Prostate gland (tissue), 2 donors: ENCODE results near the gene KCNT1. TPM values are rescaled to one million over a fixed set of nuclear protein-coding genes. Genes with fewer than 3 reads are reported as not detected.

ENCODE experiments used
- DNase-seq: peaks from one replicate; pipeline ENCODE4 v3.0.0-alpha.2; 2019; ENCODE audit warnings: low spot score
- H3K27ac ChIP-seq, 2 donors: fragments of 200-600 bp; sonication (generic); 2 replicates each; pipeline ENCODE4 v1.5.1; 2017 to 2019
- H3K27me3 ChIP-seq: fragments of 200-600 bp; sonication (generic); replicated peaks from 2 replicates; pipeline ENCODE4 v1.5.1; 2019; ENCODE audit not compliant: insufficient read depth
- H3K36me3 ChIP-seq, 2 donors: fragments of 200-600 bp; sonication (generic); 1 replicate in 1 of 2; 2 replicates in 1 of 2; pipeline versions ENCODE4 v1.5.1 to v1.8.1; 2017 to 2019
- H3K4me1 ChIP-seq: fragments of 200-600 bp; sonication (generic); replicated peaks from 2 replicates; pipeline ENCODE4 v1.5.1; 2019
- H3K4me3 ChIP-seq, 2 donors: fragments of 200-600 bp; sonication (generic); 2 replicates each; pipeline ENCODE4 v1.5.1; 2017 to 2019
- H3K9me3 ChIP-seq: fragments of 200-600 bp; sonication (generic); 2 replicates; pipeline ENCODE4 v1.5.1; 2017
- POLR2A ChIP-seq: fragments of 450-650 bp; IDR thresholded peaks from one replicate; pipeline ENCODE4 v1.6.1; 2016; ENCODE audit warnings: antibody characterized with exemption, mild to moderate bottlenecking
- POLR2AphosphoS5 ChIP-seq: sonication (generic); formaldehyde crosslinking; IDR thresholded peaks from one replicate; pipeline ENCODE4 v1.6.1; 2017; ENCODE audit warnings: antibody characterized with exemption
- WGBS: methylation state at CpG from one replicate; pipeline ENCODE4 v1.1.5; 2018; 5-methylcytosine and 5-hydroxymethylcytosine counted together
- intact Hi-C: fragments of 100-400 bp; cut with DNase I; formaldehyde crosslinking; loops from one replicate; pipeline ENCODE4 v1.14.2; 2022
- total RNA-seq, 2 donors: library from RNA; depleted of rRNA; stranded (reverse); fragments of >200 nt; gene quantifications; one replicate each; pipeline ENCODE4 v1.1.0, GENCODE V29; 2016
- TF ChIP-seq, protein P1 (sequence below), 4 experiments: fragments of 200-600 bp in 2 of 4; fragments of 450-650 bp in 2 of 4; sonication (generic) in 2 of 4; IDR thresholded peaks; 1 replicate in 3 of 4; 2 replicates in 1 of 4; pipeline ENCODE4 v1.5.1; 2016 to 2019; ENCODE audit warnings: antibody characterized with exemption in 4 of 4, mild to moderate bottlenecking in 2 of 4, moderate library complexity in 2 of 4

Gene KCNT1
- total RNA-seq, 2 donors from 2014 or later, result 0.09 to 3.0 TPM

DNA sequence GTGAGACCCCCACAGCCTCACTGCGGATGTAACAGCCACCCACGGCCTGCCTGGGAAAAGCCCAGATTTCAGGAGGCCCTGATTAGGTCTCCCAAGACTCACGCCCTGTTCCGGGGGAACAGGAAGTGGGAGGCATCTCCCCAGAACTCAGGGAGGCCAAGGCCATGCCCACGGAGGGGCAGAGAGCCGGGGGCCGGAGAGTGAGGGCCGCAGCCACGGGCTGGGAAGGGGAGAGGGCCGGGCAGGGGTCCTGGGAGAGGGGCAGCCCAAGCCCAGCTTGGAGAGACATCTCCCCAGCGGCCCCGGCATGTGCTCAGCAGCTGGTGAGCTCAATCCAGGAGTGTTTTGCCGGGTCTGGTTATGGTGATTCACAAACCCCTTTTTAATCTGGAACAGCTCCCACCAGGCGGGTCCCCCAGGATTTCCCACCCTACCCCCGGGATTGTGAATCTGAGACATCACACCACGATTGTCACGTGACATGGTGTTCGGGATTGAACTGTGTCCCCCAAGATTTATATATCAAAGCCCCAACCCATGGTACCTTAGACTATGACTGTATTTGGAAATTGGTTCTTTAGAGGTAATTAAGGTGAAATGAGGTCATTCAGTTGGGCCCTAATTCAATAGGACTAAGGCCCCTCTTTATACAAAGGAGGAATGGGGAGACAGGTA, 26.6 kb downstream of the KCNT1 start:
- Histone ChIP-seq H3K36me3 (no peaks in the 10 kb centered on the region), H3K27ac (no peak overlapping the region), H3K9me3 (no peaks in the 10 kb centered on the region), H3K4me1 (no peaks in the 10 kb centered on the region), H3K27me3 (peaks cover 7% of the 10 kb centered on the region), H3K4me3 (no peak overlapping the region)
- no peak for DNase-seq
- 65% methylated on average over 18 of the region's 18 CpGs for WGBS
- TF ChIP-seq POLR2A (no peak), POLR2AphosphoS5 (no peak)
- TF ChIP-seq, protein P1, sequence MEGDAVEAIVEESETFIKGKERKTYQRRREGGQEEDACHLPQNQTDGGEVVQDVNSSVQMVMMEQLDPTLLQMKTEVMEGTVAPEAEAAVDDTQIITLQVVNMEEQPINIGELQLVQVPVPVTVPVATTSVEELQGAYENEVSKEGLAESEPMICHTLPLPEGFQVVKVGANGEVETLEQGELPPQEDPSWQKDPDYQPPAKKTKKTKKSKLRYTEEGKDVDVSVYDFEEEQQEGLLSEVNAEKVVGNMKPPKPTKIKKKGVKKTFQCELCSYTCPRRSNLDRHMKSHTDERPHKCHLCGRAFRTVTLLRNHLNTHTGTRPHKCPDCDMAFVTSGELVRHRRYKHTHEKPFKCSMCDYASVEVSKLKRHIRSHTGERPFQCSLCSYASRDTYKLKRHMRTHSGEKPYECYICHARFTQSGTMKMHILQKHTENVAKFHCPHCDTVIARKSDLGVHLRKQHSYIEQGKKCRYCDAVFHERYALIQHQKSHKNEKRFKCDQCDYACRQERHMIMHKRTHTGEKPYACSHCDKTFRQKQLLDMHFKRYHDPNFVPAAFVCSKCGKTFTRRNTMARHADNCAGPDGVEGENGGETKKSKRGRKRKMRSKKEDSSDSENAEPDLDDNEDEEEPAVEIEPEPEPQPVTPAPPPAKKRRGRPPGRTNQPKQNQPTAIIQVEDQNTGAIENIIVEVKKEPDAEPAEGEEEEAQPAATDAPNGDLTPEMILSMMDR (IDR thresholded peaks at IDR 0.05), result no peak
- intact Hi-C loops, result no loop called here

DNA sequence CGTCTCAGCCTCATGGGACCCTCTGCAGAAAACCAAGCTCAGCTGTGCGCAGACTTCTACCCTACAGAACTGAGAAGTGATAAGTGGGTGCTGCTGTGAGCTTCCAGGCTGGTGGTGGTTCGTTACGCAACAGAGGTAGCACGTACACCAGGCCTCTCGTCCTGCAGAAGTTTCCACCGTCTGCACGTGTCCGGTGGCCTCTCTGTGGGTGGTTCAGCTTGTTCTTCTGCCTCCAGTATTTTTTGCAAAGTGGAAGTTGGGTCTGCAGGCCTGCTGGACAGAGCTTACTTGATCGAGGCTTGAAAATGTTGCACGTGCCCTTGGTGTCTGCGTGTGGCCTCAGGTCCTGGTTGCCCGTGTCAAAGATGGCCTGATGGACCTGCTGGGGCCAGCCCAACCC, 27.5 kb downstream of the KCNT1 start:
- Histone ChIP-seq H3K27me3 (peaks cover 7% of the 10 kb centered on the region), H3K4me1 (no peaks in the 10 kb centered on the region), H3K9me3 (no peaks in the 10 kb centered on the region), H3K4me3 (no peak overlapping the region), H3K36me3 (no peaks in the 10 kb centered on the region), H3K27ac (no peak overlapping the region)
- TF ChIP-seq, protein P1 (IDR thresholded peaks at IDR 0.05), result no peak
- TF ChIP-seq POLR2AphosphoS5, result no peak
- no peak for TF ChIP-seq POLR2A
- 79% methylated on average over 13 of the region's 13 CpGs for WGBS
- intact Hi-C loops, result no loop called here
- DNase-seq, result no peak

GRCh38 chr9:135731454-135731853, 29.5 kb downstream of the KCNT1 start:
- H3K27me3 ChIP-seq, result peaks cover 5% of the 10 kb centered on the region
- DNase-seq, result no peak
- intact Hi-C loops, result no loop called here
- no peak for TF ChIP-seq POLR2A
- TF ChIP-seq, protein P1 (IDR thresholded peaks at IDR 0.05), result no peak
- no peak for TF ChIP-seq POLR2AphosphoS5
- no peak overlapping the region for H3K27ac ChIP-seq
- H3K36me3 ChIP-seq, result no peaks in the 10 kb centered on the region
- H3K4me3 ChIP-seq, result no peak overlapping the region
- no peaks in the 10 kb centered on the region for H3K9me3 ChIP-seq
- 94% methylated on average over 12 of the region's 12 CpGs for WGBS
- H3K4me1 ChIP-seq, result no peaks in the 10 kb centered on the region

- no peak for DNase-seq
- no peak overlapping the region for H3K27ac ChIP-seq
- intact Hi-C loops, result no loop called here
- WGBS, result 59% methylated on average over 6 of the region's 6 CpGs
- H3K36me3 ChIP-seq, result no peaks in the 10 kb centered on the region
- peaks cover 11% of the 10 kb centered on the region for H3K27me3 ChIP-seq
- TF ChIP-seq POLR2A, result no peak
- no peak for TF ChIP-seq POLR2AphosphoS5
- TF ChIP-seq, protein P1 (IDR thresholded peaks at IDR 0.05), result no peak
- H3K9me3 ChIP-seq, result no peaks in the 10 kb centered on the region
- no peak overlapping the region for H3K4me3 ChIP-seq
- no peaks in the 10 kb centered on the region for H3K4me1 ChIP-seq
Measured at GRCh38 chr9:135732569-135733257, 30.7 kb downstream of the KCNT1 start.
